Measurements from ENCODE around the gene MMP24OS.

Gene MMP24OS

DNA sequence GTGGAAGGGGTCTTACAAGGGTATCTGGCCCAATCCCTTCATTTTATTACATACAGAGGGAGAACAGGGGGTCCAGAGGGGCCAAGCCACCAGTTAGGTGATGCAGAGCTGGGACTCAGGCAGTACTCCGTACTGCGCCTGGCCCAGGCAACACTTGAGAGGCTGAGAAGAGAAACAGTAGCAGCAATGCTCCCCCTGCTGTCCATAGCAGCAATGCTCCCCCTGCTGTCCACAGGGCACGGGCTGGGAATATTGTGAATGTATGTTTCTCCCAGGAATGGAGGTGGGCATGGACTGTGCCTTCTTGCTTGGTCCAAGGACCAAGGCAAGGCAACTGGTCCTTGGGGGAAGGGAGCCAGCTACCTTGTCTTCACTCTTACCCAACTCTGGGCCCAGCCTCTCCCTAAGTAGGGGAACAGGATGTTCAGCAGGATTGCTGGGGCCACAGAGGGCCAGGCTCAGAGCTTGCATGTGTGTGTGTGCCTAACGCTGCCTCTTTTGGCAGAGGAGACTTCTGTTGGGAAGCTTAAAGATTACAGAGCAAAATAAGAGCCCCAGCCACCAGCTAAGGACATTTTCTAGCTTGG lies 29.1 kb upstream of the MMP24OS start:
- Histone ChIP-seq H3K27me3 (ENCODE audit: control insufficient read depth in 5 of 5, insufficient read depth in 4 of 5, low read length in 5 of 5) (no peaks in the 10 kb centered on the region), H3K9me3 (ENCODE audit: control insufficient read depth in 5 of 5, low read length in 5 of 5) (no peaks in the 10 kb centered on the region), H3K4me3 (ENCODE audit: low read depth in 1 of 5, low read length in 5 of 5) (no peak overlapping the region), H3K27ac (ENCODE audit: low read depth, low read length) (no peak overlapping the region), H3K9ac (ENCODE audit: low read length in 5 of 5) (no peak overlapping the region), H3K36me3 (ENCODE audit: control insufficient read depth in 5 of 5, insufficient read depth in 5 of 5, low read length in 5 of 5) (peaks cover 0 to 31% (median 17%) of the 10 kb centered on the region in 5 donors), H3K4me1 (ENCODE audit: control insufficient read depth in 5 of 5, insufficient read depth in 5 of 5, low read length in 5 of 5) (peaks cover 0 to 24% (median 17%) of the 10 kb centered on the region in 5 donors)

DNA sequence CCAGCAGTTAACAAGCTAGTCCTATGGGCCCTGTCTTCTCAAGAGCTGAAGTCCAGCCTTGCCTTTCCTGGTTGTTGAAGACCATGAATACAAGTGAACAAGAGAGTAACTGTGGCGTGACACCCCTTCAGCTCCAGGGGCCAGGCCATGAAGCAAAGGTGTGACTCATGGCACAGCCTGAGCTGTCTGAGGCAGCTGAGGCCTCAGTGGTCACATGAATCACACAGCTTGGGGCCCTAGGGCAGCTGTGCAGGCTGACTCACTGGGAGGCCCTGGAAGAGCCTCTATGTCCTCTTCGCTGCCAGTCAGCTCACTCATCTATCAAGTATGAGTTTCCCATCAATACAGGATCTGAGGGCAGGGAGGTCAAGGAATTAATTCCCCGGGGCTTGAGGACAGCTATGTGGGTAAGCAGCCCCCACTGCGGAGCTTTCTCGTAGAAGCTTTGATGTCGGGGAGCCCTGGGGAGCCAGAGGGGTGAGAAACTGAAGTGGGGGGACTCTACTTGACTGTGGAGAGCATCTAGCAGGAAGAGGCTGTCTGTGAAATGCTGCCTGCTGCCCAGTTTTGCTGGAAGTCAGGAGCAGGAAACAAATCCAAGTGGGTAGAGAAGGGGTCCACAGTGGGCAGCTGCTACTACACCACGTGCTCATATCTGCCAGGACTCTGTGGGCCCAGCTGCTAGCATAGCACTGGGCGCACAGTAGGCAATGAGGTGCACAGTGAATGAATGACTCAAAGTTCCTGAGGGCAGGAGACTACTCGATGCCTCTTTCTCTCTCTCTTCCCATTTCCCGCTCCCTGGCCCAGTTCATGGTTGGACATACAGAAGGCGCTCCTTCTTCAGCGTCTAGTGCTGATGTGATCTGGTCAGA lies 28.0 kb upstream of the MMP24OS start:
- H3K4me1 ChIP-seq (ENCODE audit: control insufficient read depth in 5 of 5, insufficient read depth in 5 of 5, low read length in 5 of 5) = peaks cover 0 to 24% (median 17%) of the 10 kb centered on the region in 5 donors
- no peaks in the 10 kb centered on the region for H3K9me3 ChIP-seq (ENCODE audit: control insufficient read depth in 5 of 5, low read length in 5 of 5)
- H3K27ac ChIP-seq (ENCODE audit: low read depth, low read length) = no peak overlapping the region
- H3K27me3 ChIP-seq (ENCODE audit: control insufficient read depth in 5 of 5, insufficient read depth in 4 of 5, low read length in 5 of 5) = no peaks in the 10 kb centered on the region
- peak overlapping the region in 1 of 5 donors; percentile 10 for H3K9ac ChIP-seq (ENCODE audit: low read length in 5 of 5)
- peaks cover 0 to 35% (median 17%) of the 10 kb centered on the region in 5 donors for H3K36me3 ChIP-seq (ENCODE audit: control insufficient read depth in 5 of 5, insufficient read depth in 5 of 5, low read length in 5 of 5)
- H3K4me3 ChIP-seq (ENCODE audit: low read depth in 1 of 5, low read length in 5 of 5) = no peak overlapping the region

DNA sequence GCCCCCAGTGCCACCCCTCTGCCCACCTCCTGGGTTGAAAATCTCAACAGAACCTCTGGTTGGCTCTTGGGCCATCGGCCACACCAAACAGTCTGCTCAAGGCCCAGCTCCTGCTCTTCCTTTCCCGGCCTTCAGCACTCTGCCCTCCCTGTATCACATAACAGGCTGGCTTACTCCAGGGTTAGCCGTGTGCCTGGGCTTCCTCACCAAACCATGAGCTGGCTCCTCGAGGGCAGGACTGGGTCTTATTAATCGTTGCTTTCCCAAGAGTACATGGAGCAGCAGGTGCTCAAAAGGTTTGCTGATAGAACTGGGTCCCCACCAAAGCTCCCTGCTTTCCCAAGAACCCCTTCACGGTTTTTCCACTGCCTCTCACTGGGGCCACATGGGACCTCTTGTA lies 27.0 kb upstream of the MMP24OS start:
- Histone ChIP-seq H3K36me3 (ENCODE audit: control insufficient read depth in 5 of 5, insufficient read depth in 5 of 5, low read length in 5 of 5) (peaks cover 0 to 34% (median 16%) of the 10 kb centered on the region in 5 donors), H3K9me3 (ENCODE audit: control insufficient read depth in 5 of 5, low read length in 5 of 5) (no peaks in the 10 kb centered on the region), H3K9ac (ENCODE audit: low read length in 5 of 5) (no peak overlapping the region), H3K4me1 (ENCODE audit: control insufficient read depth in 5 of 5, insufficient read depth in 5 of 5, low read length in 5 of 5) (peaks cover 0 to 24% (median 17%) of the 10 kb centered on the region in 5 donors), H3K27me3 (ENCODE audit: control insufficient read depth in 5 of 5, insufficient read depth in 4 of 5, low read length in 5 of 5) (no peaks in the 10 kb centered on the region), H3K27ac (ENCODE audit: low read depth, low read length) (no peak overlapping the region), H3K4me3 (ENCODE audit: low read depth in 1 of 5, low read length in 5 of 5) (no peak overlapping the region)

DNA sequence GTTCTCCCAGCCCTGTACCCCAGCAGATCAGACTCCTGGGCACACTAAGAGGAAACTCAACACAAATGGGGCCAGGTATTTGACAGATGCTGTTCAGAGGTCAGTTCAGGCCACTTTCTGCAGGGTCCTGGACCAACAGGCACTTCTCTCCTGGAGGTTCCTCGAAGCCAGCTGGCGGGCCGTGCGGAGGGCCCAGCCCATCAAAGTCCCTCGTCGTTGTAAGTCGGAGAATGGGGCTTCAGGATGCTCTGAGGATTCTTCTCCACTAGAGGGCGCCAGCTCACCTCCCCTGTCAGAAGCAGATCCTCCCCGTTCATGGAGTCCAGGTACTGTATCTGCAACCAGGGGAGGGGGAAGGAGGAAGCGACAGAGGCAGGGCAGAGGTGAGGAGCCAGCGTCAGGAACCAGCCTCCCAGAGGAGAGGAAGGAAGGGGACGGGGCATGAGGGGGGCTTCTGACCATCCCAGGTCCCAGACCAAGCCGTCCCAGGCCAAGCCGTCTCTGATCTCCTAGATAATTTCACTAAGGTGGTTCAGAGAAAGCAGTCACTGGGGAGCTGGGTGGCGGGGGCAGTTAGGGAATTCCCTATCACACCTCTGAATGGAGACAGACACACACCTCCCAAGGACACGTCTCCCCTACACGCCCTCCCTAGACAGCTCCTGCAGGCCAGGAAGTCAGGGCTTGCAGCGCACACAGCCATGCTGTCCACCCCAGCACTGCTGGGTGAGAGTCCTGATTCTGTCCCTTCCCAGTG lies 26.0 kb upstream of the MMP24OS start:
- no peaks in the 10 kb centered on the region for H3K9me3 ChIP-seq (ENCODE audit: control insufficient read depth in 5 of 5, low read length in 5 of 5)
- no peaks in the 10 kb centered on the region for H3K27me3 ChIP-seq (ENCODE audit: control insufficient read depth in 5 of 5, insufficient read depth in 4 of 5, low read length in 5 of 5)
- peaks cover 0 to 29% (median 14%) of the 10 kb centered on the region in 5 donors for H3K36me3 ChIP-seq (ENCODE audit: control insufficient read depth in 5 of 5, insufficient read depth in 5 of 5, low read length in 5 of 5)
- H3K4me3 ChIP-seq (ENCODE audit: low read depth in 1 of 5, low read length in 5 of 5) = no peak overlapping the region
- peaks cover 0 to 24% (median 17%) of the 10 kb centered on the region in 5 donors for H3K4me1 ChIP-seq (ENCODE audit: control insufficient read depth in 5 of 5, insufficient read depth in 5 of 5, low read length in 5 of 5)
- H3K27ac ChIP-seq (ENCODE audit: low read depth, low read length) = no peak overlapping the region
- H3K9ac ChIP-seq (ENCODE audit: low read length in 5 of 5) = peak overlapping the region in 1 of 5 donors; percentile 6

DNA sequence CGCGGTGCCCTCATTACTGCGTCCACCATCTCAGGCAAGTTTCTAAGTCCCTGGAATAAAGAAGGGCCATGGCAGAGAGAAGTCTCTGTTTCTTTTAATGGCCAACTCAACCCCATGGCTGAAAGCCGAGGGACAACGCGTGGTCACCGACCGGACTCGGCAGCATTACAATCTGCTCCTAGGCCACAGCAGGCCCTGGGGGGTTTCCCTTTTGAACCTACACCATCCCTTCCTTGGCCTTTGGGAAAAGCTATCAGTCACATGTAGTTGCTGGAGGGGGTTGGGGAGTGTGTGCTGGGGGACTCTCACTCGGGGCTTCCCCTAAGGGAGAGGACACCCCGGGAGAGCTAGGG lies 25.4 kb upstream of the MMP24OS start:
- H3K36me3 ChIP-seq (ENCODE audit: control insufficient read depth in 5 of 5, insufficient read depth in 5 of 5, low read length in 5 of 5) = peaks cover 0 to 29% (median 14%) of the 10 kb centered on the region in 5 donors
- H3K27me3 ChIP-seq (ENCODE audit: control insufficient read depth in 5 of 5, insufficient read depth in 4 of 5, low read length in 5 of 5) = no peaks in the 10 kb centered on the region
- H3K4me1 ChIP-seq (ENCODE audit: control insufficient read depth in 5 of 5, insufficient read depth in 5 of 5, low read length in 5 of 5) = peaks cover 0 to 24% (median 17%) of the 10 kb centered on the region in 5 donors
- no peak overlapping the region for H3K4me3 ChIP-seq (ENCODE audit: low read depth in 1 of 5, low read length in 5 of 5)
- peak overlapping the region in 1 of 5 donors; percentile 6 for H3K9ac ChIP-seq (ENCODE audit: low read length in 5 of 5)
- no peak overlapping the region for H3K27ac ChIP-seq (ENCODE audit: low read depth, low read length)
- no peaks in the 10 kb centered on the region for H3K9me3 ChIP-seq (ENCODE audit: control insufficient read depth in 5 of 5, low read length in 5 of 5)

DNA sequence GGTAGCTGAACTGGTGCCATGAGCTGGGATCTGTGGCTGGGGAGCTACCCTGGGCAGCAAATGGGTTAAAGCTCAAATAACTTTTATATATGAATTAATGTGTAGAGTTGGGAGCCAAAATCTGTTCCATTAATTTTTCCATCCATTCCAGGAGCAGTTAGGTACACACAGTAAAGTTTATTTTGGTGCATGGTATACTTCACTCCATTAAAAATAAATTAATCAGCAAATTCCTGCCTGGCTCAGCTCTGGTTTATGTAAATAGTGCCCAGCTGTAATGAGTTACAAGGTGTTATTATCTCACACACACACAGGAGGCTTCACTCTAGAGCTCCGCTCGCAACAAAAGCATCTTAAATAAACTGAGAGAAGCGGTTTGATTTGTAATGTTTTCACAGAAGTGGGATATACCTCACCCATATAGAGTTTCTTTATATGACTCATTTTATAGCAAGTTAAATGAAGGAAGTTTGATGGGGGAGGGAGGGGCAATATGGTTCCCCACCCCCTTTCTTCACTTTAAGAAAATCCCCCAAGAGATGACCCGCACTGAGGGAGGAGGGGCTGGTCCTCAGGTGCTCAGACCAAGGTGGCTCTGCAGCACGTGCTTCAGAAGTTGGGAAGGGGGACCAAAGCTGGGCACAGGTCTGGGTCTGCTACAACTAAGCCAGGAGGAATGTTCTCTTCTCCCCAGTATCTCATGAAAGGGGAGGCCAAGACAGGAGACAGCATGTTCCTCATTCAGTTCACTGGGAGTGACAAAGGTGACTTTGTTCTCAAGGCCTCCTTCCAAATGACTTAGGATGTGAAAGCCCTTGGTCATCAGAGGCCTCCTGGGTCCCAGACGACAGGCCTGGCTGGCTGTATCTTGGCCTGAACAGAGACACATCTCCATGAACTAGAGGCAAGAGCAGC lies 24.8 kb upstream of the MMP24OS start:
- Histone ChIP-seq H3K36me3 (ENCODE audit: control insufficient read depth in 5 of 5, insufficient read depth in 5 of 5, low read length in 5 of 5) (peaks cover 0 to 29% (median 10%) of the 10 kb centered on the region in 5 donors), H3K27ac (ENCODE audit: low read depth, low read length) (no peak overlapping the region), H3K9ac (ENCODE audit: low read length in 5 of 5) (no peak overlapping the region), H3K9me3 (ENCODE audit: control insufficient read depth in 5 of 5, low read length in 5 of 5) (no peaks in the 10 kb centered on the region), H3K4me1 (ENCODE audit: control insufficient read depth in 5 of 5, insufficient read depth in 5 of 5, low read length in 5 of 5) (peaks cover 0 to 17% (median 10%) of the 10 kb centered on the region in 5 donors), H3K4me3 (ENCODE audit: low read depth in 1 of 5, low read length in 5 of 5) (no peak overlapping the region), H3K27me3 (ENCODE audit: control insufficient read depth in 5 of 5, insufficient read depth in 4 of 5, low read length in 5 of 5) (no peaks in the 10 kb centered on the region)

DNA sequence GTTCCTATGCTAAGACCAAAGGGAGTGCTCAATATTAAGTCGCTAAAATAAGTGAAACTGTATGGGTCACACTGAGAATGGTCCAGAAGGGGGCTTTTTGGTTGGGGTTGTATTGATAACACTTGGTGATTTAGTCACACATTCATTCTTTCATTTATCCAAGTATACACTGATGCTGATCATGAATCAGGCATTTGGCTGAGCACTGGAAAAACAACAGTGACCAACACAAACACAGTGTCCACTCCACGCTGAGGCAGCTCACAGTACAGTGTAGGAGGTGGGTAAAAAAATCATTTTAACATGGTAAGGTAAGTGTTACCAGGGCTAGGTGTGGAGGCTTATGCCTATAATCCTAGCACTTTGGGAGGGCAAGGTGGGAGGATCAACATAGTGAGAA lies 23.5 kb upstream of the MMP24OS start:
- Histone ChIP-seq H3K27me3 (ENCODE audit: control insufficient read depth in 5 of 5, insufficient read depth in 4 of 5, low read length in 5 of 5) (peaks cover 0 to 5% (median 0%) of the 10 kb centered on the region in 5 donors), H3K36me3 (ENCODE audit: control insufficient read depth in 5 of 5, insufficient read depth in 5 of 5, low read length in 5 of 5) (peaks cover 0 to 27% (median 10%) of the 10 kb centered on the region in 5 donors), H3K9ac (ENCODE audit: low read length in 5 of 5) (no peak overlapping the region), H3K27ac (ENCODE audit: low read depth, low read length) (no peak overlapping the region), H3K9me3 (ENCODE audit: control insufficient read depth in 5 of 5, low read length in 5 of 5) (no peaks in the 10 kb centered on the region), H3K4me1 (ENCODE audit: control insufficient read depth in 5 of 5, insufficient read depth in 5 of 5, low read length in 5 of 5) (peaks cover 0 to 10% (median 3%) of the 10 kb centered on the region in 5 donors), H3K4me3 (ENCODE audit: low read depth in 1 of 5, low read length in 5 of 5) (no peak overlapping the region)

DNA sequence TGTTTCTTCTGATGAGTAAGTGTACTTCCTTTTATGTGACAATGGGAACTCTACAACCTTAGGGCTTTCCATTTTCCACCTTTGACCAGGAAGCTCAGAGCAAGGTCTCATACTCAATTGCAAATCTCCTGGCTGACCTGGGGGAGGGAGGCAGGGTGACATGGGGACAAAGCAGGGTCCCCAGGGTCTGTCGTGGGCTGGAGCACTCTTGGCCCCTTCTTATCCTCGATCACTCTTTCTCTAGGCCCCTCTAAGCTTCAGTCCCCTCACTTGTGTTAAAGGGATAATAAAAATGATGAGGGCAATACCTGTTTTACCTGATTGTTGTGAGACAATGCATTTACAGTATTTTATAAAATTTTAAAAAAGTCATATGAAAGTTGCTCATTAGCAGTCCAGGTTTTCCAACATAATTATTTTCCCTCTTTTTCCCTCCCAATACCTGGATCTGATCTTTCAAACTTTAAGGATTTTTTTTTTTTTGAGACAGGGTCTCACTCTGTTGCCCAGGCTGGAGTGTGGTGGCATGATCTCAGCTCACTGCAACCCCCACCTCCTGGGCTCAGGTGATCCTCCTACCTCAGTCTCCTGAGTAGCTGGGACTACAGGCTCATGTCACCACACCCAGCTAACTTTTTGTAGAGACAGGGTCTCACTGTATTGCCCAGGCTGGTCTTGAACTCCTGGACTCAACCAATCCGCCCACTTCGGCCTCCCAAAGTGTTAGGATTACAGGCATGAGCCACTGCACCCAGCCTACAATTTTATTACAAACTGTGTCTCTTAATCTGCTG lies 22.7 kb upstream of the MMP24OS start:
- peaks cover 0 to 9% (median under 1%) of the 10 kb centered on the region in 5 donors for H3K27me3 ChIP-seq (ENCODE audit: control insufficient read depth in 5 of 5, insufficient read depth in 4 of 5, low read length in 5 of 5)
- H3K4me3 ChIP-seq (ENCODE audit: low read depth in 1 of 5, low read length in 5 of 5) = no peak overlapping the region
- peaks cover 0 to 19% (median 4%) of the 10 kb centered on the region in 5 donors for H3K36me3 ChIP-seq (ENCODE audit: control insufficient read depth in 5 of 5, insufficient read depth in 5 of 5, low read length in 5 of 5)
- no peaks in the 10 kb centered on the region for H3K9me3 ChIP-seq (ENCODE audit: control insufficient read depth in 5 of 5, low read length in 5 of 5)
- no peak overlapping the region for H3K27ac ChIP-seq (ENCODE audit: low read depth, low read length)
- peaks cover 0 to 15% (median 0%) of the 10 kb centered on the region in 5 donors for H3K4me1 ChIP-seq (ENCODE audit: control insufficient read depth in 5 of 5, insufficient read depth in 5 of 5, low read length in 5 of 5)
- H3K9ac ChIP-seq (ENCODE audit: low read length in 5 of 5) = no peak overlapping the region
